ENCODE measurements around the gene DOLK.

DOLK gene

GRCh38 chr9:128929560-128929959 is 17.8 kb downstream of the DOLK start:
- no peak for DNase-seq

- no peak for DNase-seq
Measured at GRCh38 chr9:128928624-128929023, 18.8 kb downstream of the DOLK start.

- peak; percentile 60 for DNase-seq
Measured at GRCh38 chr9:128927731-128928411, 19.5 kb downstream of the DOLK start.

- no peak for DNase-seq
Measured at GRCh38 chr9:128923493-128923883, 23.9 kb downstream of the DOLK start.

GRCh38 chr9:128921881-128922763 is 25.3 kb downstream of the DOLK start:
- no peak for DNase-seq

GRCh38 chr9:128920381-128921058 is 26.9 kb downstream of the DOLK start, which contains the start of gene PHYHD1:
PHYHD1 (plus strand) TSS chr9:128920982; CDS start chr9:128922324, 1,342 bp downstream.
- no peak for DNase-seq

- no peak for DNase-seq
Measured at GRCh38 chr9:128919402-128920089, 27.9 kb downstream of the DOLK start.

- DNase-seq = no peak
Measured at GRCh38 chr9:128918921-128919320, 28.5 kb downstream of the DOLK start.

GRCh38 chr9:128917151-128917849 is 30.1 kb downstream of the DOLK start:
- DNase-seq = no peak

GRCh38 chr9:128916745-128917144 is 30.7 kb downstream of the DOLK start:
- DNase-seq = no peak

GRCh38 chr9:128916204-128916603 is 31.2 kb downstream of the DOLK start:
- DNase-seq = no peak

- DNase-seq = no peak
Measured at GRCh38 chr9:128913995-128914772, 33.2 kb downstream of the DOLK start.

- no peak for DNase-seq
Measured at GRCh38 chr9:128913048-128913900, 34.1 kb downstream of the DOLK start.

- no peak for DNase-seq
Measured at GRCh38 chr9:128912270-128912853, 35.0 kb downstream of the DOLK start.

GRCh38 chr9:128911529-128912035 is 35.8 kb downstream of the DOLK start:
- DNase-seq = no peak

GRCh38 chr9:128910906-128911305 is 36.5 kb downstream of the DOLK start:
- no peak for DNase-seq

- DNase-seq = no peak
Measured at GRCh38 chr9:128909859-128910258, 37.5 kb downstream of the DOLK start.

- DNase-seq = no peak
Measured at GRCh38 chr9:128908372-128908771, 39.0 kb downstream of the DOLK start.

- no peak for DNase-seq
Measured at GRCh38 chr9:128906741-128907140, 40.7 kb downstream of the DOLK start.

- no peak for DNase-seq
Measured at GRCh38 chr9:128905964-128906363, 41.4 kb downstream of the DOLK start.
